ENCODE data around the gene ZNF783. TPM values are rescaled to one million over a fixed set of nuclear protein-coding genes. Genes with fewer than 3 reads are reported as not detected.

The ZNF783 gene
- total and polyA plus RNA-seq, 2 of the 8 experiments (the other 6 are each of a cell fraction or from before 2014, with no cell fraction given) = 7.3 to 8.2 TPM

DNA sequence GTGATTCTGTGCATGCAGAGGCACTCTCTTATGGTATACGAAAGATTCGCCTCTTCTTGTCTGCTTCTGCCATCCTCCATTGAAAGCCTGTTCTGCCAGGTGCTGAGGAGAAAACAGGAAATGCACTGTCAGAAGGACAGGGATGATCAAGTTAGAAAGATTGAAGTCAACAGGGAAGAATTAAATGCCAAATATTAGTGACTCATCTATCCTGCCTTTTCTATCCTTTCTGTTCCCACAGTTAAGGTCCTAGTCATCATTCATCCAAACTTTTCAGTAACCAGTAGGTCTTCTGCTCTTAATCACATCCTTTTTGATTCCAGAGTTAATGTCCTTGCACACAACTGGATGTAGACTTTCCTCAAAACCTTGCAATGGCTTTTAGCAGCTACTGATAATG is 4.8 kb upstream of the ZNF783 start (continued):
- TF ChIP-seq EGR1 (IDR thresholded peaks at IDR 0.05; ENCODE audit: borderline replicate concordance, low read depth, low read length) (no peak), CTBP2 (IDR thresholded peaks at IDR 0.05; ENCODE audit: borderline replicate concordance, insufficient read depth, insufficient read length, low read length) (no peak), KDM4A (IDR thresholded peaks at IDR 0.05; ENCODE audit: low read depth, low read length, severe bottlenecking) (no peak), SAP30 (IDR thresholded peaks at IDR 0.05; ENCODE audit: insufficient read depth, insufficient replicate concordance, low read length) (no peak)

Data from H1 (cell line).